Retinal pigment epithelial cell (primary cell): Measurements from ENCODE around the gene ST7.

ENCODE experiments used
- DNase-seq: peaks from one replicate; pipeline ENCODE4 v3.0.0-alpha.2; 2010; ENCODE audit warnings: low read depth
- H3K4me3 ChIP-seq: 2 replicates; pipeline ENCODE4 v1.5.1; 2011; ENCODE audit warnings: mild to moderate bottlenecking, low read length, control low read depth, moderate library complexity
- TF ChIP-seq, protein P1 (sequence below): conservative IDR thresholded peaks from 2 replicates; pipeline ENCODE4 v1.5.1; 2011; ENCODE audit warnings: low read depth, low read length, control low read depth, inconsistent platforms

ST7 gene

GRCh38 chr7:117092785-117093184 is 139.5 kb downstream of the ST7 start:
- H3K4me3 ChIP-seq, result no peak overlapping the region
- no peak for DNase-seq
- TF ChIP-seq, protein P1, sequence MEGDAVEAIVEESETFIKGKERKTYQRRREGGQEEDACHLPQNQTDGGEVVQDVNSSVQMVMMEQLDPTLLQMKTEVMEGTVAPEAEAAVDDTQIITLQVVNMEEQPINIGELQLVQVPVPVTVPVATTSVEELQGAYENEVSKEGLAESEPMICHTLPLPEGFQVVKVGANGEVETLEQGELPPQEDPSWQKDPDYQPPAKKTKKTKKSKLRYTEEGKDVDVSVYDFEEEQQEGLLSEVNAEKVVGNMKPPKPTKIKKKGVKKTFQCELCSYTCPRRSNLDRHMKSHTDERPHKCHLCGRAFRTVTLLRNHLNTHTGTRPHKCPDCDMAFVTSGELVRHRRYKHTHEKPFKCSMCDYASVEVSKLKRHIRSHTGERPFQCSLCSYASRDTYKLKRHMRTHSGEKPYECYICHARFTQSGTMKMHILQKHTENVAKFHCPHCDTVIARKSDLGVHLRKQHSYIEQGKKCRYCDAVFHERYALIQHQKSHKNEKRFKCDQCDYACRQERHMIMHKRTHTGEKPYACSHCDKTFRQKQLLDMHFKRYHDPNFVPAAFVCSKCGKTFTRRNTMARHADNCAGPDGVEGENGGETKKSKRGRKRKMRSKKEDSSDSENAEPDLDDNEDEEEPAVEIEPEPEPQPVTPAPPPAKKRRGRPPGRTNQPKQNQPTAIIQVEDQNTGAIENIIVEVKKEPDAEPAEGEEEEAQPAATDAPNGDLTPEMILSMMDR, result no peak

DNA sequence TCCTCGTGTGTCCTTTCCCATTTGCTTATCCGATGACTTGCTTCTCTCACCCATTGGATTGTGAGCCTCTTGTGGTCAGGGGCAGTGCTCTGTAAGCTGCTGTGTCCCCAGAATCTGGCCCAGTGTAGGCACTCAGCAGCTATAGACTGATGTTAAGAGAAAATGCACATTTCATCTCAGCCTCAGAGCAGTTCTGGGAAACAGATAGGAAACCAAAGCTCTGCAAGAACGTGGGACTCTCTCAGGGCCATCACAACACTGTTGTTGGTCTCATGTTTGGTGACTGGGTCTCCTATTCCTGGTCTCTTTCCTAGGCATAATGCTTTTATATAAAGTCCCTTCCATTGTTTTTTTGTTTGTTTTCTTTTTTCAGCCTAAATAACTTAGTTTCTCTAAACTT is 141.2 kb downstream of the ST7 start:
- TF ChIP-seq, protein P1, result no peak
- H3K4me3 ChIP-seq, result no peak overlapping the region
- DNase-seq, result no peak

GRCh38 chr7:117095055-117095454 is 141.8 kb downstream of the ST7 start:
- TF ChIP-seq, protein P1, result no peak
- no peak for DNase-seq

DNA sequence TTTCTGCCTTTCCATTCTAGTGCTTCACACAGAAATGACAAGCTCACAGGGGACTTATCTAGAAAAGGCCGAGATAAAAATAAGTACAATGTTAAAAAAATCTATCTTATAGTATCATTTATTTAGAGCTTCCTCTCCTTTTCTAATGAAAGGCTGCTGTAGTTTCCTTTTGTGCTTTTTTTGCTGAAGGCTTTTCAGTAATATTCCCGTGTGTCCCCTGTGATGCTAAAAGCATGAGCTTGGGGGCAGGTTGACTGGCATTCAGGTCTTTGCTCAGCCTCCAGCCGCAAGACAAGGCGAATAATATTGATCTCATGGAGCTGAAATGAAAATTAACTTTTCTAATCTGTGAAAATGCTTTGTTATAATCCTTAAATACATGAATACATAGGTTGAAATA is 143.0 kb downstream of the ST7 start:
- TF ChIP-seq, protein P1, result no peak
- no peak for DNase-seq
- H3K4me3 ChIP-seq, result no peak overlapping the region

More at GRCh38 chr7:117095055-117095454, 141.8 kb downstream of the ST7 start:
- H3K4me3 ChIP-seq, result no peak overlapping the region

GRCh38 chr7:117096942-117097341 is 143.6 kb downstream of the ST7 start:
- H3K4me3 ChIP-seq, result no peak overlapping the region

GRCh38 chr7:117097860-117098259 is 144.6 kb downstream of the ST7 start:
- TF ChIP-seq, protein P1, result no peak
- H3K4me3 ChIP-seq, result no peak overlapping the region
- no peak for DNase-seq

More at GRCh38 chr7:117096942-117097341, 143.6 kb downstream of the ST7 start:
- TF ChIP-seq, protein P1, result no peak
- DNase-seq, result no peak

- H3K4me3 ChIP-seq, result no peak overlapping the region
- TF ChIP-seq, protein P1, result no peak
- DNase-seq, result no peak
These were observed 145.2 kb downstream of the ST7 start for GRCh38 chr7:117098457-117098856.
